ENCODE measurements around the gene AP4M1. TPM values are rescaled to one million over a fixed set of nuclear protein-coding genes. Genes with fewer than 3 reads are reported as not detected.
"Not testable (repeated sequence)": the region's sequence is repeated elsewhere in the genome, so short reads cannot be mapped to it uniquely, and the experiment has no call there.

The AP4M1 gene
- total and polyA plus RNA-seq, 5 donors, result 10.1 to 15.4 (median 13.9) TPM

GRCh38 chr7:100126239-100126930 is 24.9 kb downstream of the AP4M1 start:
- WGBS, result 19% methylated on average over 29 of the region's 29 CpGs
- Histone ChIP-seq H3K4me3 (ENCODE audit: low read length) (peak overlapping the region; percentile 84), H3K27me3 (ENCODE audit: control insufficient read depth, insufficient read depth) (no peaks in the 10 kb centered on the region), H3K4me1 (ENCODE audit: control insufficient read depth, insufficient read depth, low read length) (no peaks in the 10 kb centered on the region), H3K27ac (ENCODE audit: low read length) (peak overlapping the region; percentile 99), H3K9me3 (ENCODE audit: control insufficient read depth, low read length) (no peaks in the 10 kb centered on the region)
- ATAC-seq (peak; percentile 19 to 29), DNase-seq (no peak)
- intact Hi-C loops (cut with DNase I), result loop anchor here in 1 of 4 donors (5.0 kb wide), 1 partner anchor 134 kb away; no protein-coding TSS in a partner anchor

- WGBS, result under 1% methylated on average over 85 of the region's 85 CpGs
- Histone ChIP-seq H3K9me3 (ENCODE audit: control insufficient read depth, low read length) (no peaks in the 10 kb centered on the region), H3K27ac (ENCODE audit: low read length) (peak within 1 kb of the TSS; percentile 99), H3K4me3 (ENCODE audit: low read length) (peak within 1 kb of the TSS; percentile 84), H3K27me3 (ENCODE audit: control insufficient read depth, insufficient read depth) (no peaks in the 10 kb centered on the region), H3K4me1 (ENCODE audit: control insufficient read depth, insufficient read depth, low read length) (no peaks in the 10 kb centered on the region)
- DNase-seq (peak; percentile 91 to 95 (median 93)), ATAC-seq (peak; percentile 95)
- intact Hi-C loops (cut with DNase I), result loop anchor here in 1 of 4 donors (5.0 kb wide), 1 partner anchor 135 kb away; no protein-coding TSS in a partner anchor
These were observed 25.8 kb downstream of the AP4M1 start, which contains the start of gene MBLAC1 for GRCh38 chr7:100126931-100127865. Gene MBLAC1 (plus strand): TSS chr7:100126967. CDS start chr7:100127396, 429 bp downstream.

- peak in 2 of 3 donors; percentile 32 to 76 for DNase-seq
- Histone ChIP-seq H3K4me3 (ENCODE audit: low read length) (peak overlapping the region; percentile 84), H3K9me3 (ENCODE audit: control insufficient read depth, low read length) (no peaks in the 10 kb centered on the region), H3K27me3 (ENCODE audit: control insufficient read depth, insufficient read depth) (no peaks in the 10 kb centered on the region), H3K4me1 (ENCODE audit: control insufficient read depth, insufficient read depth, low read length) (no peaks in the 10 kb centered on the region), H3K27ac (ENCODE audit: low read length) (no peak overlapping the region)
- WGBS, result 3% methylated on average over 37 of the region's 37 CpGs
- intact Hi-C loops (cut with DNase I), result loop anchor here in 1 of 4 donors (5.0 kb wide), 1 partner anchor 136 kb away; no protein-coding TSS in a partner anchor
- ATAC-seq, result peak; percentile 5 to 6
These were observed 26.6 kb downstream of the AP4M1 start for GRCh38 chr7:100127866-100128636.

- H3K27me3 ChIP-seq (ENCODE audit: control insufficient read depth, insufficient read depth), result no peaks in the 10 kb centered on the region
- no peaks in the 10 kb centered on the region for H3K4me1 ChIP-seq (ENCODE audit: control insufficient read depth, insufficient read depth, low read length)
- H3K27ac ChIP-seq (ENCODE audit: low read length), result no peak overlapping the region
- H3K9me3 ChIP-seq (ENCODE audit: control insufficient read depth, low read length), result no peaks in the 10 kb centered on the region
- H3K4me3 ChIP-seq (ENCODE audit: low read length), result no peak overlapping the region
- 65% methylated on average over 1 of the region's 1 CpG for WGBS
- intact Hi-C loops (cut with DNase I), result loop anchor here in 1 of 4 donors (5.0 kb wide), 1 partner anchor 136 kb away; no protein-coding TSS in a partner anchor
- no peak for DNase-seq
- ATAC-seq, result no peak
These were observed 27.2 kb downstream of the AP4M1 start for GRCh38 chr7:100128637-100128963.

- not testable (repeated sequence) for H3K9me3 ChIP-seq (ENCODE audit: control insufficient read depth, low read length); DNase-seq; H3K27me3 ChIP-seq (ENCODE audit: control insufficient read depth, insufficient read depth); H3K4me3 ChIP-seq (ENCODE audit: low read length); H3K4me1 ChIP-seq (ENCODE audit: control insufficient read depth, insufficient read depth, low read length); H3K27ac ChIP-seq (ENCODE audit: low read length); ATAC-seq
- 94% methylated on average over 1 of the region's 1 CpG for WGBS
- intact Hi-C loops (cut with DNase I), result loop anchor here in 1 of 4 donors (5.0 kb wide), 1 partner anchor 87 kb away; the partner anchor contains the start of gene PVRIG
These were observed 28.8 kb downstream of the AP4M1 start for GRCh38 chr7:100130220-100130607.

GRCh38 chr7:100130608-100131453 is 29.4 kb downstream of the AP4M1 start:
- Histone ChIP-seq H3K9me3 (ENCODE audit: control insufficient read depth, low read length) (no peaks in the 10 kb centered on the region), H3K27me3 (ENCODE audit: control insufficient read depth, insufficient read depth) (no peaks in the 10 kb centered on the region), H3K27ac (ENCODE audit: low read length) (no peak overlapping the region), H3K4me3 (ENCODE audit: low read length) (no peak overlapping the region), H3K4me1 (ENCODE audit: control insufficient read depth, insufficient read depth, low read length) (no peaks in the 10 kb centered on the region)
- DNase-seq (peak; percentile 74 to 92 (median 89)), ATAC-seq (no peak)
- 12% methylated on average over 24 of the region's 24 CpGs for WGBS
- intact Hi-C loops (cut with DNase I), result loop anchor here in 1 of 4 donors (5.0 kb wide), 1 partner anchor 86 kb away; the partner anchor contains the start of gene PVRIG

GRCh38 chr7:100132126-100132525 is 30.7 kb downstream of the AP4M1 start:
- no peaks in the 10 kb centered on the region for H3K27me3 ChIP-seq (ENCODE audit: control insufficient read depth, insufficient read depth)
- no peak for ATAC-seq
- no peak overlapping the region for H3K27ac ChIP-seq (ENCODE audit: low read length)
- H3K9me3 ChIP-seq (ENCODE audit: control insufficient read depth, low read length), result no peaks in the 10 kb centered on the region
- no peaks in the 10 kb centered on the region for H3K4me1 ChIP-seq (ENCODE audit: control insufficient read depth, insufficient read depth, low read length)
- peak in 1 of 3 donors; percentile 43 for DNase-seq
- whole genome bisulfite sequencing, result 62% methylated on average over 7 of the region's 7 CpGs
- H3K4me3 ChIP-seq (ENCODE audit: low read length), result no peak overlapping the region
- intact Hi-C loops (cut with DNase I), result loop anchor here in 1 of 4 donors (5.0 kb wide), 1 partner anchor 85 kb away; the partner anchor contains the start of gene PVRIG

GRCh38 chr7:100132697-100133151 is 31.3 kb downstream of the AP4M1 start:
- Histone ChIP-seq H3K4me1 (ENCODE audit: control insufficient read depth, insufficient read depth, low read length) (no peaks in the 10 kb centered on the region), H3K4me3 (ENCODE audit: low read length) (no peak overlapping the region), H3K27ac (ENCODE audit: low read length) (no peak overlapping the region), H3K27me3 (ENCODE audit: control insufficient read depth, insufficient read depth) (no peaks in the 10 kb centered on the region), H3K9me3 (ENCODE audit: control insufficient read depth, low read length) (no peaks in the 10 kb centered on the region)
- intact Hi-C loops (cut with DNase I), result loop anchor here in 1 of 4 donors (5.0 kb wide), 1 partner anchor 85 kb away; the partner anchor contains the start of gene PVRIG
- ATAC-seq (peak; percentile 65 to 81), DNase-seq (peak in 2 of 3 donors; percentile 49 to 78)
- WGBS, result 20% methylated on average over 3 of the region's 3 CpGs

GRCh38 chr7:100137851-100138760 is 36.7 kb downstream of the AP4M1 start:
- H3K4me1 ChIP-seq (ENCODE audit: control insufficient read depth, insufficient read depth, low read length), result no peaks in the 10 kb centered on the region
- intact Hi-C loops (cut with DNase I), result loop anchor here in 1 of 4 donors (5.0 kb wide), 1 partner anchor 74 kb away; no protein-coding TSS in a partner anchor
- H3K4me3 ChIP-seq (ENCODE audit: low read length), result no peak overlapping the region
- no peaks in the 10 kb centered on the region for H3K27me3 ChIP-seq (ENCODE audit: control insufficient read depth, insufficient read depth)
- no peak for ATAC-seq
- H3K9me3 ChIP-seq (ENCODE audit: control insufficient read depth, low read length), result no peaks in the 10 kb centered on the region
- no peak overlapping the region for H3K27ac ChIP-seq (ENCODE audit: low read length)
- DNase-seq, result no peak
- WGBS, result 78% methylated on average over 13 of the region's 13 CpGs
